Activated gamma-delta T cell treated with anti-CD3 and anti-CD28 coated beads, Interleukin-2, amount 50 U/mL, for 16 hours (primary cell): Measurements from ENCODE around the gene SERPINA4.

ENCODE experiments used
- DNase-seq: peaks from one replicate; pipeline ENCODE4 v3.0.0-alpha.2; 2020; ENCODE audit warnings: low read depth

The SERPINA4 gene

DNA sequence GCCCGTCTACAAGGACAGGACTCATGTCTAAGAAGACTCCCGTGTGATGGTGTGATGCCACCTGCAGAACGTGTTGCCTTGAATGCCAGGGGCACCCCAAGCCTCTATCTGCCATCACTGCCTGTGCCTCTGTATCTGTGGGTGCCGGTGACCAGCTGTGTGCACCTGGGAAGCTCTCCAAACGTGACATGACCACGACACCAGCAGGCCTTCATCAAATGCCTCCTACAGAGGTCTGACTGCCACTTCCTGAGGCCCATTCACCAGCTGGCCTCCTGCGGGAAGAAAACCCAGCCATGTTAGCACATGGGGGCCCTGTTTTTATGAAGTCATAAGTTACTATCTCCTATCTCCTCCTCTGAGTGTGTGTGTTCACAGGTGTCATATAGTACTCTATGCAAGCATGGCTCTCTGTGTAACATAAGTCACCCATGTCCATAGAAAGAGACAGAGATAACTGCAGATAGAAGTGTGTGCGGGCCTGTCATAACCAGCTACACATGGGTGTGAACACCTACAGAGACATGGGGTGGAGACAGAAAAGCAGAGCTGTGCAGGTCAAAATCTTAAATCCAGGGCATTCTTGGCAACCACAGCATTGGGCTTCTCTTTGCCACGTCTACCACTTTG lies 18.3 kb upstream of the SERPINA4 start:
- DNase-seq = no peak

DNA sequence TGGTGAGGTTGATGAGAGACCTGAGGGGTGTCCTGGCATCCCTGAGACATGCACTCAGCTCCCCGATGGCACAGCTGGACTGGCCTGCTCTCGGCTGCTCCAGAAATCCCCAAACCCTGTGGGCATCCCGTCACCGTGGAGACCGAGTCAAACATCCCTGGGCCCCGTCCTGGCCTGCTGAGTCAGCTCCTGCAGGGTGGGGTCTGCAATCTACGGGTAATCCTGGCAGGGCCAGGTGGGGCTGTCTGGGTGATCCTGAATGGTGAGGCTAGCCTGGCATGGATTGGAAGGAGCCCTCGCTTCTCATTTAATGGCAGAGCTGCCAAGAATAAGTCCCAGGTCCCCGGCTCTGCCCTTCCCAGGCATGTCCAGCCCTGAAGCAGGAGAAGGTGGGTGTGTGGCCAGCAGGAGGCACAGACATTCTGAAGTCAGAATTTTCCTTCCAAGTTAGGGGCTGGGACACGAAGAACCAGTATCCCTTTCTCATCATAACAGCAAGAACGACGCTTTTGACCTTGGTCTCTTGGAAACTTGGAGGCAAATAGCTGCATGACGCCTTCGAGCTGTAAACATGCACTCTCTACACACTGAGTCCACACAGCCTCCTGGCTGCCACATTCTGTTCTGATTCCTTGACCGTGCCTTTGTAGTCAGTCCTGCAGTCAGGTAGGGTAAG lies 17.7 kb upstream of the SERPINA4 start:
- no peak for DNase-seq

DNA sequence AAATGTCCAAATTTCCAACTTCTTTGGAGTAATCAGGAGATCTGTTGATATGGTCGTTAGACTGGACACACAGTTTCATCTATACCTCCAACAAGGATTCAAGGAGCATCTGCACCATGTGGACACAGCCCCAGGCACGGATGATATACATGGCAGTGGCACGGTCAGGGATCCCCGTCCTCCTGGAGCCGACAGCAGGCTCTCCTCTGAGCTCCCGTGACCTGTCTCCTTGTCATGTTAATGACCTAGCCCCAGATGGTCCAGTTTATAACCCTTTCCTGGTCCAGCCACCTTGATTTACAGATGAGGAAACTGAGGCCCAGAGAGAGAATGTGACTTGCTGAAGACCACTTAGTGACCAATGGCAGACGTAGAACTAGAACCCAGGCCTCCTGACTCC lies 16.5 kb upstream of the SERPINA4 start:
- DNase-seq = no peak

DNA sequence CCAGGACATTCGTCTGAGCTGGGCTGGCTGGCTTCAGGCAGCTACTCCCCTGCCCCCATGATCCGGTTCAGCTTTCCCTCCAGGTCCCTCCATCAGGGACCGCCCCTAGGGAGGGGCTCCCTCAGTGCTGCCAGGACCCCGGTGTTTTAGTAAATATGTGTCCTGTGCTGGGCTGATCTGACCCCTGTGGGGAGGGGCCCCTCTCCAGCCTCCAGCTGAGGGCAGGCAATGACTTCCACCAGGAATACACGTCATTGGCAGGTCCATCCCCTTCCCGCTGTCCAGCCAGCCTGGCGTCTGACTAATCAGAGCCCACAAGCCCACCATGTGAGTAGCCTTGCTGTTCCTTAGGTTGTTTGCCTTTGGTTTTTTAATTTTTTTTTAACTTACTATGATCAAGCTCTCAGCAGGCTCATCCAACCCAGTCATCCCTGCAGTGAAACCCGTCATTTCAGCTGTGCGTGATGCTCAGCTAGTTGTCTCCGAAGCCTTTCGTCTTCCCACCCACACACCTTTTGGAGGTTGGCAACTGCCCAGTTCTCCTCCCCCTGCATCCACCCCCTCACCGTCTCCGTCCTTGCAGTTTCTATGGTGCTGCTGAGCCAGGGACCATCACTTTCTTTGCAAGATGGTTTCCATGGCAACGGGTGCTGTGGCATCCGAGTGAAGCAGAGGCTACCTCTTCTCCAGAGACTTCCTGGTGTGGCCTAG lies 16.0 kb upstream of the SERPINA4 start:
- DNase-seq = no peak

DNA sequence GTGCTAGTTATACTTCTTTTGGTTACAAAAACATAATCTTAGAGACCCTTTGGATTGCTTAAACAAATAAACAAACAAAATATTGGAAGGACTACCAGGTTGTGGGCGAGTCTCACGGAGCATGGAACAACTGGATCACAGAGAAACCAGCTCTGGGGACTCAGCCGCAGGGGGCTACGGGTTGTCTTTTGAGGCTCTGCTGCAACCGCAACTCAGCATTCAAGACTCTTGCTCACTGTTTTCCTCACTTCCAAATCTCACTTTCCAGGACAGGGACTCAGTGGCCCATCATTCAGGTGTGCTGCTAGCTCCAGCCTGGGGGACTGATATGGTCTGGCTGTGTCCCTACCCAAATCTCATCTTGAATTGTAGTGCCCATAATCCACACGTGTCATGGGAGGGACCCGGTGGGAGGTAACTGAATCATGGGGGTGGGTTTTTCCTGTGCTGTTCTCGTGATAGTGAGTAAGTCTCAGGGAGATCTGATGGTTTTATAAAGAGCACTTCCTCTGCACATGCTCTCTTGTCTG lies 14.0 kb upstream of the SERPINA4 start:
- DNase-seq = no peak

DNA sequence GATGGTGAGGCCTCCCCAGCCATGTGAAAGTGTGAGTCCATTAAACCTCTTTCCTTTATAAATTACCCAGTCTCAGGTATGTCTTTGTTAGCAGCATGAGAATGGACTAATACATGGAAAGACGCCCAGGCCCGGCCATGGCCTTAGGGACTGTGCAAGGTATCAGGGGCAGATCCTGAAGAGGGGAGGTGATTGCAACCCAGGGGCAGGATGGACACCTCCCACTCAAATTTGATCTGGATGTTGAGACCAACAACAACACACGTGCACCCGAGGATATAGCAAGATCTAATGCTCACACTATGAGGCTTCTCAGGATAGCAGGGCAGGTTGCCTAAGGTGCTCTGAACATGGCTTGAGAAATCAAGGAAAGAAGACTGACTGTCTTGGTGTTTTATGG lies 13.5 kb upstream of the SERPINA4 start:
- DNase-seq = no peak

DNA sequence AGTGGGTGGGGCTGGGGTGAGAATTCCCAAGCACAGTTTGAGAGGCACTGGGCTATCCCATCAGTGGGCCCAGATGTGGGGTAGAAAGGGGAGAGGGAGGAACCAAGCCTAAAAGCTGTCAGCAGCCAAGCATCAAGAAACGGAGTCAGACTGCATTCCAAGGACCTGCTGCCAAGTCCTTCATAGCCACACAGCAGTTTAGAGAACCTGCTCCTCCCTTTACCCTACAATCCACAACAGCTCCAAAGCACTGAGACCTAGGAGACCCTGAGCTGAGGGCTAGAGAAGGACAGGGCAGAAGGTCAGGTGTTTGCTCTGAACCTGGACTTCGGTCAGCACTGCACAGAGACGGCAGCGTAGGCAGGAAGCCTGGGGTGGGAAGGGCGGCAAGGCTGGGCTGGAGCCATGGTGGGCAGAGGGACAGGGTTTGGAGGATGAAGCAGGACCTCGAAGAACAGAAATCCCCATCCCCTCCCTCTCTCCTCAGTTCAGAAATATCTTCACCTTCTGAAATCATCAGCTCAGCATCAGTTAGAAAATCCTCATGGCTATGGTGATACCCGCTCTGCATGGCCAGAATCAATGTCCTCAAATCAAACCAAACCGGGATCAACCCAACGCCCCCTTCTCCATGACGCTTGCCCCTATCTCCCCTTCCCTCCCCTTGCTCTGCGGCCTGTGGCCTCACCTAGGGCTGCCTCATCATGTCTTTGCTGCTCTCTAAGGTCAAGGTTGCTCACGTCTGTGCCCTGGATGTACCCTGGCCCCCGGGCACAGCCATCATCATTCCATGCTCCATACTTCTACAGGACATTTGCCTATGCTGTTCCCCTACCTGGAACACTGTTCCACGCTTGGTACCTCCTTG lies 12.9 kb upstream of the SERPINA4 start:
- DNase-seq = no peak

DNA sequence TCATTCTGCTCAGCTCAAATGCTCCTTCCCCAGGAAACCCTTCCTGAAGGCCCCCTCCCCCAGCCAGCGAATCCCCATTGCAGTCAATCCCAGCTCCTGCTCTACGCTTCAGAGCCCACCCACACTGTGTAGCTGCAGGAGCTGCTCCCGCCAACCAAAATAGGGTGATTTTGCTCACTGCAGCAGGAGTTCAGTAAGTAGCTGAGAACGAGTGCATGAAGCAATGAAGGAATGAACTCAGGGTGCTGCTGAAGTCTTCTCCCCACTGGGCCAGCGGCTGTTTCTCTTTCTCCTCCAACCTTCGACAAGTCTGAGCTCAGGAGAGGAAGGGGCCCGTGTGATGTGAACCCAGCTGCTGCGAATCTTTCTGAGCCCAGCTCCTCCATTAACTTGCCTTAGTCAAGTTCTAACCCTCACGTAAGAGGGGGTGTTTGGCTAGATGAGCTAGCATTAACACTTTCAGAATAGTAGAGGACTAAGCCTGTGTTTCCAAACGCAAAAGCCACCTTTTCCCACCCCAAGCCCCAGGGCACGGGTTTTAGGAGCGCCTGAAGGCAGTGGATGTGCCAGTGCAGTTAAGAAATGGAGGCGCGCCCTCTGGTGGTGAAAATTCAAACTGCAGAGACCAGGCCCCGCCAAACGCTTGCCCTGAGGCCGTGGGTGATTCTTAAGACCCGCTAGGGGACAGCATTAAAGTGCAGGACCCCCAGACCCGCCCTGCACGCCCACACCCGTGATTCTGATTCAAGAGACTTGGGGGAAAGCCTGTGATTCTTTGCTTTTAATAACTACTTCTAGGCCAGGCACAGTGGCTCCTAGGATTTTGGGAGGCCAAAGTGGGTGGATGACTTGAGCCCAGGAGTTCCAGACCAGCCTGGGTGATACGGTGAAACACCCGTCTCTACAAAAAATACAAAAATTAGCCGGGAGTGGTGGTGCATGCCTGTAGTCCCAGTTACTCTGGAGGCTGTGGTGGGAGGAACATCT lies 11.9 kb upstream of the SERPINA4 start:
- DNase-seq = peak; percentile 24

DNA sequence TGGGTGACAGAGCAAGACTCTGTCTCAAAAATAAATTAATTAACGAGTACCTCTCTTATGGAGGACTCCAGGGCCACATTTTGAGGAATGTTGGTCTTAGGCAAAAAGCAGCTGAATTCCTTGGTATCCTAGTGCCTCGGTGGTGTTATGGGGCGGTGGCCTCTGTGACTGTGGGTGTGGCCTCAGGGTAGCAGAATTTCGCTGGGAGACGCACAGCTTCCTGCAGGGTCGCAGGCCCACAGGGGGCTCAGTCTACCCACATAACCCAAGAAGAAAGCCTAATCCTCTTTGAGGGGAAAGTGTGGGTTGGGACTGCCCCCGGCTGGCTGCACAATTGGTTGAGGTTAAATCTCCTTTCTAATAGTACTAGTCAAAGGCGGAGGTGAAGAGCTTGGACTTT lies 11.2 kb upstream of the SERPINA4 start:
- no peak for DNase-seq

DNA sequence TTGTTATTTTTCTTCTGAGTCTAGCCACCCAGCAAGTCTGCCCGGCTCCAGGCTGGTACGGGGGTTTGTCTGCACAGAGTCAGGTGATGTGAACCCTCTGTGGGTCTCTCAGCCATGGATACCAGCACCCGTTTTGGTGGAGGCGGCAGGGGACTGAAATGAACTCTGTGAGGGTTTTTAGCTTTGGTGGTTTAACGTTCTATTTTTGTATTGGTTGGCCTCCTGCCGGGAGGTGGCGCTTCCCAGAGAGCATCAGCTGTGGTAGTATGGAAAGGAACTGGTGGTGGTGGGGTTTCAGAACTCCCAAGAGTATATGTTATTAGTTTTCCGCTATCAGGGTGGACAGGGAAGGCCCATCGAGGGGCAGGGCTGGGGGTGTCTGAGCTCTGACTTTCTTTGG lies 5.3 kb upstream of the SERPINA4 start:
- DNase-seq = no peak

DNA sequence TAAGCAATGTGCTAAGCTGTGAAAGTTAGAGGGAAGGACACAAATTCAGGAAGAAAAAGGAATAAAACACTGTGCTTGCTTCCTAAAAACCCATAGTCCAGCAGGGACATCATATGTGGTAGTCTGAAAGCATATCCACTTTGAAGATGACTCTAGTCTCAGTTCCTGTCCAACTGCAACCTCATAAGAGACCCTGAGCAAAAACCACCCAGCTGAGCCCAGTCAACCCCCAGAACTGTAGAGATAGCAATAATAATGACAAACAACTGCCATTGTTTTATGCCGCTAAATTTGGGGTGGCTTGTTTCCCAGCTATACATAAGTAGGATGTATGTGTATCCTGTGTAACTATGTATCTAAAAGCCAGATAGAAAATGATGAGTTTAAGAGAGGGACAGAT lies 3.9 kb upstream of the SERPINA4 start:
- DNase-seq = no peak

DNA sequence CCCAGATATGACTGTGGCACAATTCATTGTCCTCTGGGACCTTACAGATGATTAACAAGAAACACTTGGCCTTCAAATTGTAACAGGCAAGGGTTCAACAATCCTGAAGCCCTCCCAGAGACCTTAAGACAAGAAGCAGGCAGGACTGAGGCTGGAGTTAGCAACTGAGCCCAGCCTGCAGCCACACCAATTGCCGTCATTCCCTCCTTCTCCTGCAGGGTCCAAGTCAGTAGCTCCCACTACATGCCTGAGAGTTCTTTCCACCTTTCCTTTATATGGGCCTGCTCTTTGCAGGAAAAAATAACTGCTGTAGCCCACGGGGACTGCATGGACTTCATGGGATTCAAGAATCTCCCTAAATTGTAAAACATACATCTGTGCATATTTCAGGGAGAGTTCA lies 2.4 kb upstream of the SERPINA4 start:
- DNase-seq = no peak

DNA sequence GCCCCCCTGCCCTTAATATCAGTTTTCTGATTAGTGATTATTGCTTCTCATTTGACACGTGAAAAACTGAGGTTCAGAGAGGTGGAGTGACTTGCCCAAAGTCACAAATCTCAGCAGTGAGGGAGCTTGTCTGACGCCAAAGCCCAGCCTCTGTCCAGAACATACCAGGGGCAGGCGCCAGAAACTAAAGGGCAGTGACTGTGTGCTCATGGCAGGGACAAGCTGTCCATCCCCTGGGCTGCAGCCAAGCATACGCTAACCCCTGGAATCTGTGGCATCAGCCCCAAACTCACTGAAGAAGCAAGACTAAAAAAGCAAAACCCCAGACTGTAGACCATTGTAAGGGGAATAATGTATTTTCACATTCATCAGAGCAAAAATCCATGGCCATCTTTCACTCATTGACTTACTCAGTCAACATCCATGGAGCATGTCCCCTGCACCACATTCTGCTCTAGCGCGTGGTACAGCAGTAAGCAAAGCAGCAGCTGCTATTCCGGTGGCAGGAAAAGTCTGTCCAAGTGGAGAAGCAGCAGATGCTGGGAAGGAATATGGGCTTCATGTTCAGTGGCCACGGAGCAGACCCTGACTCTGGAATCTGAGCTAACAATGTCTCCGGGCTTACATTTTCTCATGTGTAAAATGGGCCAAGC lies 1.5 kb upstream of the SERPINA4 start:
- DNase-seq = no peak

DNA sequence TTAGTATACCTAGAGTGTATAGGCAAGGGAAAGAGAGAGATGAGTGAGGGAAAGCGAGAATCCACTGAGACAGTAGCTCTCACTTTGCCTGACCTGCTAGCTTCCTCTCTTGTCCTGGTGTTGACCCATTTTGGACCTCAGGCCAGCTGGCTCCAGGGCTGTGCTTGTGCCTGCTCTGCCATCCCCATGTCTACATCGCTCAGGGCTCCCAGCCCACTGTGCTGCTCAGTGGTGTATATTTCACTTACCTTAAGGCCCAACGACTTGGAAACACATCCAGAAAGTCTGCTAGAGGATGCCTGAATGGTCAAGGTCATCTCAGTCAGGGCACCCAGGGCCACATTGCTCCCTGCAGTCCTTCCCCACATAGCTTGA lies 964 bp upstream of the SERPINA4 start:
- no peak for DNase-seq

DNA sequence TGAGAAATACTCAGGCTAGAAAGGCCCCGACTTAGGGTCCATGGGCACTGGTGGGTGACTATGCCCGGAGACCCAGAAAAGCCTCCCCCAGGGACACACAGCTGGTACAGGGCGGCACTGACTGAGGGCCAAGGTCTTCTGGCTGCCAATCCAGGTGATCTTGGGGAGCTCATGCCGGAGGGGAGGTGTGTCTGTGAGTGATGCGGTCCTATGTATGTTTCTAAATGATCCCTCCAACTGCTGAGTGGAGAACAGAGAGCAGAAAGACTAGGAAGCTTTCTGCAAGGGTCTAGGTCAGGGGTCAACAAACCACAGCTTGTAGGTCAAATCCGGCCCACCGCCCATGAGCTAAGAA lies 391 bp downstream of the SERPINA4 start:
- no peak for DNase-seq

DNA sequence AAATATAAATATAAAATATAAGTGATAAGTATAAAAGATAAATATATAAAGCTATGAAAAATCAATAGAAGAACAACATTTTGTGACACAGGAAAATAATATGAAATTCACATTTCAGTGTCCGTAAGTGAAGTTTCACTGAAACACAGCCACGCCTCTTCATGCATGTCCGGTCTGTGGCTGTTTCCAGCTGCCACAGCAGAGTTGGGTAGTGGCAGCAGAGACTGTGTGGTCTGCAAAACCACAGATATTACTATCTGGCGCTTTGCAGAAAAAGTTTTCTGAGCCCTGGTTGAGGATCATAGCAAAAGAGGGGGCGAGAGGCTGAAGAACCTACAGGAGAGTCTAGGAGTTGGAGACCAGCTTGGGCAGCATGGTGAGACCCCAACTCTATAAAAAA lies 780 bp downstream of the SERPINA4 start:
- no peak for DNase-seq

DNA sequence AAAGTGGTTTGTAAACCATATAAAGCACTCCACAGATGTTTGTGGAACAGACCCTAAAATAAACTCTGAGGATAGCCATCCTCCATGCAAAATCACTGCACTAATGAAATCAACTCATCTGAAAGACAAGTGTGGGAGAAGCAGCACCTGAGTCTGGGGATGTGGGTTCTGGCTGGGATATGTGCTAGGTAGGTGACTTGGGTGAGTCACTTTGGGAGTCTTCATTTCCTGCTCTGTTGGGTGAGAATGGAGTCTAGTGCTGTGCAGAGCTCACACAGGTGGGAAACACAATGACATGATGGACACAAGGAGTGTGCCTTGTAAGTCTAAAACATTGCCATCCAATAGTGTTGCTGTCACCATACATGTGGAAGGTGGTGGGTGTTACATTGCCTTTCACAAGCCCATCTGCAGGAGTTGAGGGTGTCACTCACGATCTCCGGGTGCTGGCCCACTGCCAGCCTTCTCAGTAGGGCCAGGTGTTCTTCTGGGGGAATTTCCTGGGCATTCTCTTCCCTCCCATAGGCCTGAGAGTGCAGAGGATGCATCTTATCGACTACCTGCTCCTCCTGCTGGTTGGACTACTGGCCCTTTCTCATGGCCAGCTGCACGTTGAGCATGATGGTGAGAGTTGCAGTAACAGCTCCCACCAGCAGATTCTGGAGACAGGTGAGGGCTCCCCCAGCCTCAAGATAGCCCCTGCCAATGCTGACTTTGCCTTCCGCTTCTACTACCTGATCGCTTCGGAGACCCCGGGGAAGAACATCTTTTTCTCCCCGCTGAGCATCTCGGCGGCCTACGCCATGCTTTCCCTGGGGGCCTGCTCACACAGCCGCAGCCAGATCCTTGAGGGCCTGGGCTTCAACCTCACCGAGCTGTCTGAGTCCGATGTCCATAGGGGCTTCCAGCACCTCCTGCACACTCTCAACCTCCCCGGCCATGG lies 2.0 kb downstream of the SERPINA4 start:
- DNase-seq = no peak

DNA sequence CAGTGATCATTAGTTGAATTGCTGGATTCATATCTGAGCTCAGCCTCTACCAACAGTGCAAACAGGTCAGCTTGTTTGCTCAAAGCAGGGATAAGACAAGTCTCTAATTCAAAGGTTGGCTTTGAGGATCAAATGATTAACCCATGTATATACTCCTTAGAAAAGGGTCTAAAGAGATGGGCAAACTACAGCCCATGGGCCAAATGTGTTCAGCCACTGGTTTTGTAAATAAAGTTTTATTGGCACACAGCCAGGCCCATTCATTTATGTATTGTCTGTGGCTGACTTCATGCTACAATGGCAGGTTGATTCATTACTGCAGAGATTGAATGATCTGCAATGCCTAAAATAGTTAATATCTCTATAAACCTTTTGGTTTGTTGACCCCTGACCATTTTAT lies 3.1 kb downstream of the SERPINA4 start:
- DNase-seq = no peak

DNA sequence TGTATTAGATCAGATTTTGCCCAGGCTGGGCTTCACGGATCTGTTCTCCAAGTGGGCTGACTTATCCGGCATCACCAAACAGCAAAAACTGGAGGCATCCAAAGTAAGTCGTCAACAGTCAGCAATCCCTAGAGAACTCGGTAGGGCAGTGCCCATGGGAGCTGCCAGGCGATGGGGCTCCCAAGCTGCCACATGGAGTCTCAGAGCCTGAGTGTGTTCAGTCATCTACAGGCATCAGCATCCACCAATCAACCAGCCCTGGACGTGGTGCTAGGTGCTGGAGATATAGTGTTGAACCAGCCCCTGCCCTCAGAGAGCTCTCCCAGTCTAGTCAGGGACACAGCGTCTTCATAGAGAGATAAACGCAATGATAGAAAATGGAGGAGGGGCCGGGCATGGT lies 6.9 kb downstream of the SERPINA4 start:
- DNase-seq = no peak
